ENCODE measurements around the gene CCNT1. TPM values are rescaled to one million over a fixed set of nuclear protein-coding genes. Genes with fewer than 3 reads are reported as not detected.
"Not testable (repeated sequence)": the region's sequence is repeated elsewhere in the genome, so short reads cannot be mapped to it uniquely, and the experiment has no call there.

CCNT1 gene
- total and polyA plus RNA-seq, 2 of the 13 experiments (the other 11 are each of a cell fraction or from before 2014, with no cell fraction given), result 18.0 to 28.2 TPM

GRCh38 chr12:48682927-48683326, 33.6 kb downstream of the CCNT1 start:
- Histone ChIP-seq H4K20me1 (ENCODE audit: insufficient read depth, low read length) (peaks cover 10% of the 10 kb centered on the region; the same call in 1 of the 2 replicates), H3K9me3 (ENCODE audit: low read length) (no peaks in the 10 kb centered on the region), H3K4me2 (ENCODE audit: low read depth, low read length) (peak overlapping the region; percentile 64), H3K4me3 (replicated peaks in 1 of 3; ENCODE audit: insufficient read depth in 1 of 3, low read depth in 2 of 3, low read length in 3 of 3) (peak overlapping the region; percentile 67 to 91 (median 85)), H3K27me3 (ENCODE audit: control insufficient read depth in 1 of 2, insufficient read depth in 2 of 2, low read length in 2 of 2) (no peaks in the 10 kb centered on the region; a peak in 1 of 5 replicates), H3K9ac (ENCODE audit: insufficient read depth, low read depth, low read length) (peak overlapping the region; percentile 96; the same call in 1 of the 2 replicates), H2AFZ (ENCODE audit: low read length) (peak overlapping the region; percentile 12), H3K79me2 (ENCODE audit: insufficient read depth, low read length) (peaks cover 41% of the 10 kb centered on the region), H3K27ac (ENCODE audit: extremely low read length, insufficient read depth, low read length) (no peak overlapping the region), H3K4me1 (ENCODE audit: insufficient read depth, low read length) (peaks cover 35% of the 10 kb centered on the region), H3K36me3 (replicated peaks in 1 of 2; ENCODE audit: control insufficient read depth in 1 of 2, insufficient read depth in 2 of 2, low read length in 2 of 2) (peaks cover under 1 to 16% of the 10 kb centered on the region in 2 experiments; a peak in 3 of 5 replicates)
- ChIA-PET POLR2A (interaction anchor here (0.7 to 1.5 kb wide), 7 partner anchors 8 to 106 kb away, joined by 3 to 9 read pairs (median 6); partner anchors contain the start of genes ADCY6 and CCNT1), CTCF (ENCODE audit: low intra/inter-chr PET ratio, low total read pairs) (no interaction called here)
- no peak for FAIRE-seq
- intact Hi-C loops (cut with micrococcal nuclease; ENCODE audit: unreplicated experiment), result loop anchor here (1.0 kb wide), 2 partner anchors 33 to 200 kb away; partner anchors contain the start of gene CCNT1
- BruUV-seq (replicated peaks), result no TSS peak
- no peak for ATAC-seq
- in situ Hi-C loops (cut with HindIII; ENCODE audit: extremely low pct_ligation_motif_present, low pct_unique_long_range_greater_than_20kb), result no loop called here
- no peak for TF ChIP-seq KDM5A (IDR thresholded peaks at IDR 0.05; ENCODE audit: borderline replicate concordance, low read length)
- TF ChIP-seq ETV6 (CRISPR knock-in tag; conservative IDR thresholded peaks at IDR 0.05), result no peak
- TF ChIP-seq ARNT2 (CRISPR knock-in tag; IDR thresholded peaks at IDR 0.05; ENCODE audit: low read depth), result no peak
- TF ChIP-seq ZNF629 (CRISPR knock-in tag; conservative IDR thresholded peaks at IDR 0.05), result peak; percentile 77
- no peak for TF ChIP-seq SAP130 (CRISPR knock-in tag; IDR thresholded peaks at IDR 0.05; ENCODE audit: low read depth)
- peak; percentile 48; the same call in 1 of the 2 replicates for TF ChIP-seq CHD4 (IDR thresholded peaks at IDR 0.05; ENCODE audit: borderline replicate concordance, low read length)
- TF ChIP-seq ZNF749 (CRISPR knock-in tag; IDR thresholded peaks at IDR 0.05; ENCODE audit: borderline replicate concordance), result no peak
- WGBS (ENCODE audit: low lambda C conversion rate), result 92% methylated on average over 2 of the region's 2 CpGs
- no peak for DNase-seq (ENCODE audit: low spot score)

- CTCF ChIA-PET (ENCODE audit: low intra/inter-chr PET ratio, low total read pairs); H3K27me3 ChIP-seq (ENCODE audit: control insufficient read depth in 1 of 2, insufficient read depth in 2 of 2, low read length in 2 of 2); in situ Hi-C loops (cut with HindIII; ENCODE audit: extremely low pct_ligation_motif_present, low pct_unique_long_range_greater_than_20kb); H3K9me3 ChIP-seq (ENCODE audit: low read length); DNase-seq (ENCODE audit: low spot score); ATAC-seq; FAIRE-seq; TF ChIP-seq GABPA (IDR thresholded peaks at IDR 0.05; ENCODE audit: low read depth, low read length); TCF12 (IDR thresholded peaks at IDR 0.05): not testable (repeated sequence)
- peak overlapping the region; percentile 96 for H3K9ac ChIP-seq (ENCODE audit: insufficient read depth, low read depth, low read length)
- WGBS (ENCODE audit: low lambda C conversion rate), result 25% methylated on average over 15 of the region's 19 CpGs
- POLR2A ChIA-PET, result interaction anchor here (0.7 to 1.5 kb wide), 7 partner anchors 8 to 107 kb away, joined by 3 to 9 read pairs (median 6); partner anchors contain the start of genes ADCY6 and CCNT1
- H3K27ac ChIP-seq (ENCODE audit: extremely low read length, insufficient read depth, low read length), result peak overlapping the region; percentile 67
- BruUV-seq (replicated peaks), result TSS peak; percentile 72
- H2AFZ ChIP-seq (ENCODE audit: low read length), result peak overlapping the region; percentile 12
- H3K36me3 ChIP-seq (replicated peaks in 1 of 2; ENCODE audit: control insufficient read depth in 1 of 2, insufficient read depth in 2 of 2, low read length in 2 of 2), result peaks cover 2 to 19% of the 10 kb centered on the region in 2 experiments; a peak in 3 of 5 replicates
- H4K20me1 ChIP-seq (ENCODE audit: insufficient read depth, low read length), result peaks cover 10% of the 10 kb centered on the region; the same call in 1 of the 2 replicates
- H3K79me2 ChIP-seq (ENCODE audit: insufficient read depth, low read length), result peaks cover 45% of the 10 kb centered on the region
- peak overlapping the region; percentile 64 for H3K4me2 ChIP-seq (ENCODE audit: low read depth, low read length)
- intact Hi-C loops (cut with micrococcal nuclease; ENCODE audit: unreplicated experiment), result loop anchor here (1.0 kb wide), 2 partner anchors 34 to 201 kb away; partner anchors contain the start of gene CCNT1
- H3K4me3 ChIP-seq (replicated peaks in 1 of 3; ENCODE audit: insufficient read depth in 1 of 3, low read depth in 2 of 3, low read length in 3 of 3), result peak overlapping the region; percentile 67 to 91 (median 85)
- peaks cover 39% of the 10 kb centered on the region for H3K4me1 ChIP-seq (ENCODE audit: insufficient read depth, low read length)
- TF ChIP-seq ZNF460 (CRISPR knock-in tag; IDR thresholded peaks at IDR 0.05; ENCODE audit: borderline replicate concordance), result peak; percentile 88
- TF ChIP-seq SNAI1 (CRISPR knock-in tag; IDR thresholded peaks at IDR 0.05; ENCODE audit: borderline replicate concordance), result 0 out of 2 replicates have a peak, but pooled peaks have one; percentile 48
- 0 out of 2 replicates have a peak, but pooled peaks have one; percentile 3 for TF ChIP-seq GABPA (CRISPR knock-in tag; IDR thresholded peaks at IDR 0.05; ENCODE audit: low read depth)
- peak; percentile 36; the same call in 1 of the 2 replicates for TF ChIP-seq ADNP (CRISPR knock-in tag; IDR thresholded peaks at IDR 0.05)
- TF ChIP-seq ZMYM3 (CRISPR knock-in tag; IDR thresholded peaks at IDR 0.05), result peak; percentile 73
- TF ChIP-seq GATAD2A (CRISPR knock-in tag; IDR thresholded peaks at IDR 0.05), result 0 out of 2 replicates have a peak, but pooled peaks have one; percentile 6
- TF ChIP-seq NCOR1 (IDR thresholded peaks at IDR 0.05; ENCODE audit: borderline replicate concordance, low read length), result peak; percentile 12; the same call in 1 of the 2 replicates
- TF ChIP-seq TCF12 (CRISPR knock-in tag; IDR thresholded peaks at IDR 0.05), result 0 out of 2 replicates have a peak, but pooled peaks have one; percentile 15
- TF ChIP-seq HES4 (CRISPR knock-in tag; IDR thresholded peaks at IDR 0.05; ENCODE audit: borderline replicate concordance), result 0 out of 2 replicates have a peak, but pooled peaks have one; percentile 8
These were observed 34.0 kb downstream of the CCNT1 start for GRCh38 chr12:48682533-48682905.
